BLaER1 (cell line): ENCODE measurements around the gene VIPAS39.
"Not testable (repeated sequence)": the region's sequence is repeated elsewhere in the genome, so short reads cannot be mapped to it uniquely, and the experiment has no call there.

Experiments
- H3K27ac ChIP-seq: shearing (Covaris generic); formaldehyde crosslinking; 2 replicates; pipeline ENCODE4 v1.8.1; 2022
- H3K27me3 ChIP-seq: shearing (Covaris generic); formaldehyde crosslinking; 2 replicates; pipeline ENCODE4 v1.8.1; 2022
- H3K36me3 ChIP-seq: shearing (Covaris generic); formaldehyde crosslinking; 2 replicates; pipeline ENCODE4 v1.8.1; 2022
- H3K4me1 ChIP-seq: shearing (Covaris generic); formaldehyde crosslinking; 2 replicates; pipeline ENCODE4 v1.8.1; 2022
- H3K4me2 ChIP-seq: shearing (Covaris generic); formaldehyde crosslinking; 2 replicates; pipeline ENCODE4 v1.8.1; 2022
- H3K4me3 ChIP-seq: shearing (Covaris generic); formaldehyde crosslinking; 2 replicates; pipeline ENCODE4 v1.8.1; 2022
- H3K9ac ChIP-seq: shearing (Covaris generic); formaldehyde crosslinking; 2 replicates; pipeline ENCODE4 v1.8.1; 2022
- H3K9me3 ChIP-seq: shearing (Covaris generic); formaldehyde crosslinking; 2 replicates; pipeline ENCODE4 v1.8.1; 2022
- H4K20me1 ChIP-seq: shearing (Covaris generic); formaldehyde crosslinking; 2 replicates; pipeline ENCODE4 v1.8.1; 2022
- Cebpa-rat ChIP-seq: shearing (Covaris generic); IDR thresholded peaks from 2 replicates; pipeline ENCODE4 v1.8.1; 2022

VIPAS39 gene

GRCh38 chr14:77439861-77440260 lies 17.5 kb downstream of the VIPAS39 start:
- no peak for TF ChIP-seq Cebpa-rat
- peaks cover 89% of the 10 kb centered on the region for H3K36me3 ChIP-seq
- no peak overlapping the region for H3K4me3 ChIP-seq
- no peak overlapping the region for H3K9ac ChIP-seq
- no peak overlapping the region for H3K4me2 ChIP-seq
- H4K20me1 ChIP-seq = no peaks in the 10 kb centered on the region
- no peaks in the 10 kb centered on the region for H3K9me3 ChIP-seq
- H3K27me3 ChIP-seq = no peaks in the 10 kb centered on the region
- no peaks in the 10 kb centered on the region for H3K4me1 ChIP-seq
- no peak overlapping the region for H3K27ac ChIP-seq

GRCh38 chr14:77438596-77438995 lies 18.8 kb downstream of the VIPAS39 start:
- no peak overlapping the region for H3K9ac ChIP-seq
- no peak for TF ChIP-seq Cebpa-rat
- H3K4me1 ChIP-seq = no peaks in the 10 kb centered on the region
- H3K4me3 ChIP-seq = no peak overlapping the region
- no peak overlapping the region for H3K27ac ChIP-seq
- no peaks in the 10 kb centered on the region for H3K27me3 ChIP-seq
- peaks cover 90% of the 10 kb centered on the region for H3K36me3 ChIP-seq
- no peak overlapping the region for H3K4me2 ChIP-seq
- H3K9me3 ChIP-seq = no peaks in the 10 kb centered on the region
- no peaks in the 10 kb centered on the region for H4K20me1 ChIP-seq

GRCh38 chr14:77436042-77436441 lies 21.4 kb downstream of the VIPAS39 start:
- no peaks in the 10 kb centered on the region for H3K27me3 ChIP-seq
- H3K9ac ChIP-seq = no peak overlapping the region
- H3K4me1 ChIP-seq = no peaks in the 10 kb centered on the region
- no peaks in the 10 kb centered on the region for H4K20me1 ChIP-seq
- no peak overlapping the region for H3K4me3 ChIP-seq
- H3K27ac ChIP-seq = no peak overlapping the region
- H3K9me3 ChIP-seq = no peaks in the 10 kb centered on the region
- H3K4me2 ChIP-seq = no peak overlapping the region
- peaks cover 85% of the 10 kb centered on the region for H3K36me3 ChIP-seq
- no peak for TF ChIP-seq Cebpa-rat

- no peak for TF ChIP-seq Cebpa-rat
- Histone ChIP-seq H3K4me1 (no peaks in the 10 kb centered on the region), H3K36me3 (peaks cover 97% of the 10 kb centered on the region), H3K4me3 (no peak overlapping the region), H3K4me2 (no peak overlapping the region), H3K9ac (no peak overlapping the region), H3K27ac (no peak overlapping the region), H3K27me3 (no peaks in the 10 kb centered on the region), H4K20me1 (no peaks in the 10 kb centered on the region), H3K9me3 (no peaks in the 10 kb centered on the region)
Measured at GRCh38 chr14:77426396-77426795, 31.0 kb downstream of the VIPAS39 start.

- Histone ChIP-seq H3K4me3 (no peak overlapping the region), H3K4me1 (no peaks in the 10 kb centered on the region), H4K20me1 (no peaks in the 10 kb centered on the region), H3K27me3 (no peaks in the 10 kb centered on the region), H3K27ac (no peak overlapping the region), H3K9me3 (peaks cover 5% of the 10 kb centered on the region), H3K4me2 (no peak overlapping the region), H3K36me3 (peaks cover 82% of the 10 kb centered on the region), H3K9ac (no peak overlapping the region)
- no peak for TF ChIP-seq Cebpa-rat
Measured at GRCh38 chr14:77424862-77425261, 32.5 kb downstream of the VIPAS39 start.

- H3K4me3 ChIP-seq = no peak within 1 kb of the TSS
- H3K27ac ChIP-seq = no peak within 1 kb of the TSS
- TF ChIP-seq Cebpa-rat = no peak
- no peaks in the 10 kb centered on the region for H4K20me1 ChIP-seq
- H3K4me2 ChIP-seq = no peak within 1 kb of the TSS
- no peak within 1 kb of the TSS for H3K9ac ChIP-seq
- H3K27me3 ChIP-seq = no peaks in the 10 kb centered on the region
- H3K9me3 ChIP-seq = peaks cover 19% of the 10 kb centered on the region
- H3K36me3 ChIP-seq = peaks cover 68% of the 10 kb centered on the region
- H3K4me1 ChIP-seq = no peaks in the 10 kb centered on the region
Measured at GRCh38 chr14:77423423-77423822, 34.0 kb downstream of the VIPAS39 start, which contains the start of gene NOXRED1. Gene NOXRED1, minus strand, starts transcription at chr14:77423523. Its CDS starts 634 bp downstream, at chr14:77422889.

- H3K4me3 ChIP-seq = no peak overlapping the region
- H3K9ac ChIP-seq = no peak overlapping the region
- no peaks in the 10 kb centered on the region for H3K4me1 ChIP-seq
- no peak overlapping the region for H3K27ac ChIP-seq
- H4K20me1 ChIP-seq = no peaks in the 10 kb centered on the region
- peaks cover 45% of the 10 kb centered on the region for H3K36me3 ChIP-seq
- H3K4me2 ChIP-seq = no peak overlapping the region
- no peaks in the 10 kb centered on the region for H3K27me3 ChIP-seq
- peaks cover 24% of the 10 kb centered on the region for H3K9me3 ChIP-seq
- no peak for TF ChIP-seq Cebpa-rat
Measured at GRCh38 chr14:77421201-77421600, 36.2 kb downstream of the VIPAS39 start.

GRCh38 chr14:77416836-77417235 lies 40.6 kb downstream of the VIPAS39 start:
- Histone ChIP-seq H4K20me1 (no peaks in the 10 kb centered on the region), H3K27me3 (no peaks in the 10 kb centered on the region), H3K4me2 (no peak overlapping the region), H3K27ac (no peak overlapping the region), H3K4me3 (no peak overlapping the region), H3K9ac (no peak overlapping the region), H3K9me3 (peaks cover 24% of the 10 kb centered on the region), H3K4me1 (no peaks in the 10 kb centered on the region), H3K36me3 (peaks cover 3% of the 10 kb centered on the region)
- TF ChIP-seq Cebpa-rat = no peak

GRCh38 chr14:77416098-77416497 lies 41.3 kb downstream of the VIPAS39 start:
- H3K4me2 ChIP-seq, H4K20me1 ChIP-seq, H3K27ac ChIP-seq, H3K4me3 ChIP-seq, H3K27me3 ChIP-seq, H3K9ac ChIP-seq, H3K4me1 ChIP-seq, H3K36me3 ChIP-seq: not testable (repeated sequence)
- H3K9me3 ChIP-seq = peaks cover 24% of the 10 kb centered on the region

- H3K9ac ChIP-seq, H4K20me1 ChIP-seq, H3K27ac ChIP-seq, H3K36me3 ChIP-seq, H3K4me2 ChIP-seq, H3K27me3 ChIP-seq, H3K4me3 ChIP-seq, H3K4me1 ChIP-seq: not testable (repeated sequence)
- H3K9me3 ChIP-seq = peaks cover 24% of the 10 kb centered on the region
Measured at GRCh38 chr14:77415403-77416030, 41.9 kb downstream of the VIPAS39 start.

- no peak for TF ChIP-seq Cebpa-rat
- Histone ChIP-seq H3K4me1 (peaks cover 5% of the 10 kb centered on the region; the same call in 1 of the 2 replicates), H3K27me3 (no peaks in the 10 kb centered on the region), H4K20me1 (no peaks in the 10 kb centered on the region), H3K9me3 (no peaks in the 10 kb centered on the region), H3K4me3 (no peak overlapping the region), H3K36me3 (no peaks in the 10 kb centered on the region), H3K9ac (no peak overlapping the region), H3K27ac (no peak overlapping the region), H3K4me2 (no peak overlapping the region)
Measured at GRCh38 chr14:77409131-77409533, 48.3 kb downstream of the VIPAS39 start.
